Prostate gland (tissue), 2 donors: Measurements from ENCODE around the gene ADAMTS17.

Source experiments
- POLR2A ChIP-seq: fragments of 450-650 bp; IDR thresholded peaks from one replicate; pipeline ENCODE4 v1.6.1; 2016; ENCODE audit warnings: antibody characterized with exemption, mild to moderate bottlenecking
- TF ChIP-seq, protein P1 (sequence below), 4 experiments: fragments of 200-600 bp in 2 of 4; fragments of 450-650 bp in 2 of 4; sonication (generic) in 2 of 4; IDR thresholded peaks; 1 replicate in 3 of 4; 2 replicates in 1 of 4; pipeline ENCODE4 v1.5.1; 2016 to 2019; ENCODE audit warnings: antibody characterized with exemption in 4 of 4, mild to moderate bottlenecking in 2 of 4, moderate library complexity in 2 of 4

DNA sequence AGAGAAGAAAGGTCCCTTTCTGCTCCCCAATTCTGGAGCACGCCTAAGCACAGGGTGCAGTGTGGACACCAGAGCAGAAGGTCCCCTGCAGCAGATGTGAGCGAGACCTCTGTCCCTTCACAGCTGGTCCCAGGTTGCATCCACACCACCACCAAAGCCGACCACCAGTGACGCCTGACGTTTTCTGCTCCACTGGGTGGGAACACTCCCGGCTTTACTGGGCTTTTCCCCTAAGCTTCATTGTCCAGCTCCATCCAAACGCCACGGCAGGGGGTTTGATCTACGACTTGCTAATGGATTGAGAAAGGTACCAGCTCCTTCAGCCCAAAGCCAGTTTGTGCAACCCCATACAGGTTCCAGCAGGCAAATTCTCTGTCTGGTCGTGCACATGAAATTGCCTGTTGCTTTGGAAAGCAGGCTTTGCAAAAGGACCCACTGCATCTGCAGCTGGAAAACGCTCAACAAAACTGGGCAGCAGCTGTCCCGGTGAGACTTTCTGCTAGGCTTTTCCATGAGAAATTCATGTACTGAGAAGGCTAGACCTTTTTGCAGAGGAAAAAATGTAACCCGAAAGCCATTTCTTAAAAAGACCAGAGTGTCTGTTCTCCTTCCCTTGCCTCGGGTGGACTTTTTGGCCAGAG, 31.1 kb downstream of the ADAMTS17 start:
- TF ChIP-seq, protein P1, sequence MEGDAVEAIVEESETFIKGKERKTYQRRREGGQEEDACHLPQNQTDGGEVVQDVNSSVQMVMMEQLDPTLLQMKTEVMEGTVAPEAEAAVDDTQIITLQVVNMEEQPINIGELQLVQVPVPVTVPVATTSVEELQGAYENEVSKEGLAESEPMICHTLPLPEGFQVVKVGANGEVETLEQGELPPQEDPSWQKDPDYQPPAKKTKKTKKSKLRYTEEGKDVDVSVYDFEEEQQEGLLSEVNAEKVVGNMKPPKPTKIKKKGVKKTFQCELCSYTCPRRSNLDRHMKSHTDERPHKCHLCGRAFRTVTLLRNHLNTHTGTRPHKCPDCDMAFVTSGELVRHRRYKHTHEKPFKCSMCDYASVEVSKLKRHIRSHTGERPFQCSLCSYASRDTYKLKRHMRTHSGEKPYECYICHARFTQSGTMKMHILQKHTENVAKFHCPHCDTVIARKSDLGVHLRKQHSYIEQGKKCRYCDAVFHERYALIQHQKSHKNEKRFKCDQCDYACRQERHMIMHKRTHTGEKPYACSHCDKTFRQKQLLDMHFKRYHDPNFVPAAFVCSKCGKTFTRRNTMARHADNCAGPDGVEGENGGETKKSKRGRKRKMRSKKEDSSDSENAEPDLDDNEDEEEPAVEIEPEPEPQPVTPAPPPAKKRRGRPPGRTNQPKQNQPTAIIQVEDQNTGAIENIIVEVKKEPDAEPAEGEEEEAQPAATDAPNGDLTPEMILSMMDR (IDR thresholded peaks at IDR 0.05): no peak
- TF ChIP-seq POLR2A: no peak
